ENCODE data around the gene CCDC85A.

DNA sequence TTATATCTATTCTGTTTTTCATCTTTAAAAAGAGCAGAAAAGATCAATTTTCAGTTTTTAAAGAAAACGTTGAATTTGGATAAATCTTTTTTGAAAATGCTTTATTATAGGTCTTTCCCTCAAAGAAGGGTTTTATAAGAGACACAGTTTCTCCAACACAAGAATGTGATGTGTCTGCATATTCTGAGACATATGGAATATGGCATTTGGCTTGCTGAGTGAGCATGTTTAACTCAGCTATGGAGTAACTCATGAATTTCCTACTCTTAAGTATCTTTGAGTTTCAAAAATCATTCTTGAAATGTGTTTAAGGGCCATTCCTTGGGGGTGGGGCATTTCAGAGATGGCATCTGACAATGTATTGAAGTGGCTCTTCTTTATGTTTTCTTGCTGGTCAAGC lies 191.5 kb downstream of the CCDC85A start:
- TF ChIP-seq, protein P1, sequence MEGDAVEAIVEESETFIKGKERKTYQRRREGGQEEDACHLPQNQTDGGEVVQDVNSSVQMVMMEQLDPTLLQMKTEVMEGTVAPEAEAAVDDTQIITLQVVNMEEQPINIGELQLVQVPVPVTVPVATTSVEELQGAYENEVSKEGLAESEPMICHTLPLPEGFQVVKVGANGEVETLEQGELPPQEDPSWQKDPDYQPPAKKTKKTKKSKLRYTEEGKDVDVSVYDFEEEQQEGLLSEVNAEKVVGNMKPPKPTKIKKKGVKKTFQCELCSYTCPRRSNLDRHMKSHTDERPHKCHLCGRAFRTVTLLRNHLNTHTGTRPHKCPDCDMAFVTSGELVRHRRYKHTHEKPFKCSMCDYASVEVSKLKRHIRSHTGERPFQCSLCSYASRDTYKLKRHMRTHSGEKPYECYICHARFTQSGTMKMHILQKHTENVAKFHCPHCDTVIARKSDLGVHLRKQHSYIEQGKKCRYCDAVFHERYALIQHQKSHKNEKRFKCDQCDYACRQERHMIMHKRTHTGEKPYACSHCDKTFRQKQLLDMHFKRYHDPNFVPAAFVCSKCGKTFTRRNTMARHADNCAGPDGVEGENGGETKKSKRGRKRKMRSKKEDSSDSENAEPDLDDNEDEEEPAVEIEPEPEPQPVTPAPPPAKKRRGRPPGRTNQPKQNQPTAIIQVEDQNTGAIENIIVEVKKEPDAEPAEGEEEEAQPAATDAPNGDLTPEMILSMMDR (IDR thresholded peaks at IDR 0.05) = no peak
- TF ChIP-seq EP300 (IDR thresholded peaks at IDR 0.05) (no peak), POLR2A (IDR thresholded peaks at IDR 0.05) (no peak)

Data from ovary (tissue), 3 donors.